IMR-90 (cell line): ENCODE data around the gene NFIX. TPM values are rescaled to one million over a fixed set of nuclear protein-coding genes. Genes with fewer than 3 reads are reported as not detected.
A peak's percentile ranks its signal among the peaks of the same experiment; 100 is the strongest.

Experiments used
- ATAC-seq: fragments of 200-7000 bp; cut with Tn5 transposase; 2 replicates; pipeline ENCODE4 v1.9.1; 2020; ENCODE audit warnings: low read depth, mild to moderate bottlenecking, moderate library complexity
- BruUV-seq: library from RNA; stranded (reverse); fragments of 400-500 nt; replicated peaks from 2 replicates; lab custom pipeline; 2021; lab: Mats Ljungman, UMichigan
- CTCF ChIA-PET: fragments of 300-600 bp; formaldehyde crosslinking; extraction: SDS; loops from one replicate; lab custom pipeline; 2021; ENCODE audit warnings: antibody characterized with exemption; lab: Yijun Ruan, JAX
- POLR2A ChIA-PET: fragments of 300-600 bp; sonication (Branson Sonifier 250); formaldehyde crosslinking; loops from one replicate; lab custom pipeline; 2022; ENCODE audit warnings: antibody characterized with exemption; ENCODE audit not compliant: unreplicated experiment; lab: Charles Lee
- DNase-seq: peaks from one replicate; pipeline ENCODE4 v3.0.0; 2013
- H2AFZ ChIP-seq: replicated peaks from 2 replicates; pipeline ENCODE3; 2013; ENCODE audit warnings: low read length, mild to moderate bottlenecking; ENCODE audit not compliant: poor library complexity
- H2AK5ac ChIP-seq: 2 replicates; pipeline ENCODE4 v1.6.1; 2013; ENCODE audit warnings: low read depth, low read length, inconsistent platforms
- H2AK9ac ChIP-seq: replicated peaks from 2 replicates; pipeline ENCODE3; 2013; ENCODE audit warnings: mild to moderate bottlenecking, low read depth, low read length, moderate library complexity; ENCODE audit not compliant: poor library complexity
- H2BK120ac ChIP-seq: 2 replicates; pipeline ENCODE4 v1.6.1; 2013; ENCODE audit warnings: low read depth, low read length, inconsistent platforms
- H2BK15ac ChIP-seq: 3 replicates; pipeline ENCODE4 v1.6.1; 2013; ENCODE audit warnings: low read depth, low read length, inconsistent platforms
- H2BK20ac ChIP-seq: 2 replicates; pipeline ENCODE4 v1.6.1; 2013; ENCODE audit warnings: low read depth, mild to moderate bottlenecking, inconsistent platforms, low read length, moderate library complexity
- H2BK5ac ChIP-seq: 2 replicates; pipeline ENCODE4 v1.6.1; 2013; ENCODE audit warnings: mild to moderate bottlenecking, low read depth, low read length, inconsistent platforms; ENCODE audit not compliant: poor library complexity, severe bottlenecking
- H3K14ac ChIP-seq: replicated peaks from 2 replicates; pipeline ENCODE4 v1.6.1; 2013; ENCODE audit warnings: low read depth, low read length, inconsistent platforms
- H3K18ac ChIP-seq: 2 replicates; pipeline ENCODE4 v1.6.1; 2013; ENCODE audit warnings: low read depth, low read length, control low read depth
- H3K23ac ChIP-seq: 2 replicates; pipeline ENCODE4 v1.6.1; 2013; ENCODE audit warnings: low read depth, low read length, inconsistent platforms
- H3K27ac ChIP-seq: 2 replicates; pipeline ENCODE4 v1.5.1; 2013; ENCODE audit warnings: mild to moderate bottlenecking, control low read depth, low read length; ENCODE audit not compliant: insufficient read depth
- H3K27me3 ChIP-seq: 2 replicates; pipeline ENCODE4 v1.6.1; 2013; ENCODE audit warnings: low read length; ENCODE audit not compliant: control insufficient read depth, insufficient read depth
- H3K36me3 ChIP-seq: 2 replicates; pipeline ENCODE4 v1.6.1; 2013; ENCODE audit warnings: low read length, mixed read lengths; ENCODE audit not compliant: control insufficient read depth, insufficient read depth
- H3K4ac ChIP-seq: 2 replicates; pipeline ENCODE4 v1.6.1; 2013; ENCODE audit warnings: low read depth, low read length, inconsistent platforms
- H3K4me1 ChIP-seq: 2 replicates; pipeline ENCODE4 v1.6.1; 2013; ENCODE audit warnings: low read length, mixed read lengths; ENCODE audit not compliant: control insufficient read depth, insufficient read depth
- H3K4me2 ChIP-seq: 2 replicates; pipeline ENCODE4 v1.6.1; 2013; ENCODE audit warnings: low read depth, mild to moderate bottlenecking, control low read depth, low read length, moderate library complexity
- H3K4me3 ChIP-seq: 2 replicates; pipeline ENCODE4 v1.5.1; 2013; ENCODE audit warnings: low read depth, mild to moderate bottlenecking, control low read depth, low read length, moderate library complexity; ENCODE audit not compliant: insufficient read depth
- H3K56ac ChIP-seq: 2 replicates; pipeline ENCODE4 v1.6.1; 2013; ENCODE audit warnings: low read length, inconsistent platforms; ENCODE audit not compliant: insufficient read depth; ENCODE audit errors: extremely low read depth
- H3K79me1 ChIP-seq, 2 experiments: 2 replicates each; pipeline ENCODE4 v1.6.1; 2013; ENCODE audit warnings: low read length in 2 of 2, inconsistent platforms in 1 of 2, low read depth in 1 of 2
- H3K9ac ChIP-seq: 2 replicates; pipeline ENCODE4 v1.6.1; 2013; ENCODE audit warnings: low read depth, low read length, control low read depth
- H3K9me1 ChIP-seq: 2 replicates; pipeline ENCODE4 v1.6.1; 2013; ENCODE audit warnings: low read length, inconsistent platforms; ENCODE audit not compliant: insufficient read depth
- H3K9me3 ChIP-seq: 2 replicates; pipeline ENCODE4 v1.6.1; 2013; ENCODE audit warnings: low read length; ENCODE audit not compliant: control insufficient read depth, insufficient read depth
- H4K20me1 ChIP-seq: 2 replicates; pipeline ENCODE4 v1.6.1; 2013; ENCODE audit warnings: low read length, inconsistent platforms; ENCODE audit not compliant: insufficient read depth
- H4K5ac ChIP-seq: 2 replicates; pipeline ENCODE4 v1.6.1; 2013; ENCODE audit warnings: mild to moderate bottlenecking, low read depth, low read length, control low read depth
- H4K8ac ChIP-seq, 2 experiments: 2 replicates each; pipeline ENCODE4 v1.6.1; 2013; ENCODE audit warnings: low read depth in 2 of 2, low read length in 2 of 2, control low read depth in 1 of 2, inconsistent platforms in 1 of 2
- H4K91ac ChIP-seq: 2 replicates; pipeline ENCODE4 v1.6.1; 2013; ENCODE audit warnings: low read depth, low read length, inconsistent platforms; ENCODE audit not compliant: insufficient read depth
- BHLHE40 ChIP-seq: fragments of 150-350 bp; IDR thresholded peaks from 2 replicates; pipeline ENCODE4 v1.6.1; 2016; ENCODE audit warnings: mild to moderate bottlenecking, low read depth, low read length
- WGBS, 2 experiments: methylation state at CpG; one replicate each; pipeline versions ENCODE4 v1.1.5 to v1.1.7; 2013; ENCODE audit warnings: missing lambda C conversion rate in 2 of 2; ENCODE audit not compliant: insufficient read length in 1 of 2; ENCODE audit errors: extremely low coverage in 2 of 2; 5-methylcytosine and 5-hydroxymethylcytosine counted together
- dilution Hi-C: fragments of 300-500 bp; cut with HindIII; formaldehyde crosslinking; loops from one replicate; pipeline ENCODE4 v1.14.3; 2018; ENCODE audit warnings: low sequenced_read_pairs; ENCODE audit not compliant: unreplicated experiment
- in situ Hi-C: fragments of 300-500 bp; cut with MboI; formaldehyde crosslinking; loops from 3 replicates; pipeline ENCODE4 v1.14.3; 2019; ENCODE audit warnings: low sequenced_read_pairs, inconsistent platforms, mixed read lengths
- intact Hi-C: fragments of 100-400 bp; cut with micrococcal nuclease; formaldehyde crosslinking; loops from 2 replicates; pipeline ENCODE4 v1.10.0; 2022
- polyA plus RNA-seq, 3 experiments: library from polyadenylated mRNA; depleted of rRNA; stranded (reverse); fragments of >200 nt; gene quantifications; 2 replicates each; pipeline ENCODE4 v1.2.3, GENCODE V29; 2012; ENCODE audit warnings: low replicate concordance in 1 of 3
- total RNA-seq: library from RNA; depleted of rRNA; stranded (reverse); fragments of >200 nt; gene quantifications from 2 replicates; pipeline ENCODE4 v1.2.3, GENCODE V29; 2012

The NFIX gene
- total and polyA plus RNA-seq, 2 of the 4 experiments (the other 2 are of a cell fraction), result 10.2 to 47.7 TPM

GRCh38 chr19:13057147-13057572, 61.9 kb downstream of the NFIX start:
- Histone ChIP-seq H3K36me3 (peaks cover 9% of the 10 kb centered on the region; the same call in 1 of the 2 replicates), H3K4me1 (peaks cover 73% of the 10 kb centered on the region), H2AFZ (peak overlapping the region; percentile 45), H3K23ac (peak overlapping the region; percentile 32), H3K9me3 (no peaks in the 10 kb centered on the region), H3K27ac (peak overlapping the region; percentile 100), H3K9ac (peak overlapping the region; percentile 36), H3K4ac (peak overlapping the region; percentile 100), H3K4me2 (peak overlapping the region; percentile 11; the same call in 1 of the 2 replicates), H3K14ac (peak overlapping the region; percentile 10; the same call in 1 of the 2 replicates), H2AK5ac (peak overlapping the region; percentile 94), H3K9me1 (peaks cover 30% of the 10 kb centered on the region), H2BK15ac (peak overlapping the region; percentile 18; the same call in 2 of the 3 replicates), H4K20me1 (peaks cover 6% of the 10 kb centered on the region; the same call in 1 of the 2 replicates), H3K27me3 (no peaks in the 10 kb centered on the region), H2BK5ac (peak overlapping the region; percentile 100), H3K18ac (peak overlapping the region; percentile 26; the same call in 1 of the 2 replicates), H4K5ac (peak overlapping the region; percentile 11), H4K91ac (peak overlapping the region; percentile 100), H2BK20ac (peak overlapping the region; percentile 86), H2AK9ac (peak overlapping the region; percentile 87), H3K79me1 (peaks cover 42 to 89% of the 10 kb centered on the region in 2 experiments), H2BK120ac (peak overlapping the region; percentile 100), H4K8ac (peak overlapping the region; percentile 99 to 100; a peak in 3 of 4 replicates), H3K56ac (no peak overlapping the region; the same call in 1 of the 2 replicates), H3K4me3 (no peak overlapping the region)
- TF ChIP-seq BHLHE40, result no peak
- DNase-seq (no peak), ATAC-seq (no peak)
- BruUV-seq, result no TSS peak
- ChIA-PET POLR2A (interaction anchor here (0.5 kb wide), 1 partner anchor 572 kb away, joined by 13 read pairs; no protein-coding TSS in a partner anchor), CTCF (interaction anchor here (0.9 to 1.6 kb wide), 2 partner anchors 33 to 37 kb away, joined by 3 to 8 read pairs; no protein-coding TSS in a partner anchor)
- dilution Hi-C loops, result no loop called here
- WGBS, 2 experiments, result no CpG with 5 or more reads among the region's 15 CpGs
- intact Hi-C loops, result no loop called here
- in situ Hi-C loops, result no loop called here
